CD4-positive, alpha-beta T cell treated with Interleukin-21 for 1 hour (primary cell): ENCODE results near the gene MYL7.
"Not testable (repeated sequence)": the region's sequence is repeated elsewhere in the genome, so short reads cannot be mapped to it uniquely, and the experiment has no call there.

Experiments used
- DNase-seq: peaks from one replicate; pipeline ENCODE4 v3.0.0-alpha.2; 2020

Gene MYL7

DNA sequence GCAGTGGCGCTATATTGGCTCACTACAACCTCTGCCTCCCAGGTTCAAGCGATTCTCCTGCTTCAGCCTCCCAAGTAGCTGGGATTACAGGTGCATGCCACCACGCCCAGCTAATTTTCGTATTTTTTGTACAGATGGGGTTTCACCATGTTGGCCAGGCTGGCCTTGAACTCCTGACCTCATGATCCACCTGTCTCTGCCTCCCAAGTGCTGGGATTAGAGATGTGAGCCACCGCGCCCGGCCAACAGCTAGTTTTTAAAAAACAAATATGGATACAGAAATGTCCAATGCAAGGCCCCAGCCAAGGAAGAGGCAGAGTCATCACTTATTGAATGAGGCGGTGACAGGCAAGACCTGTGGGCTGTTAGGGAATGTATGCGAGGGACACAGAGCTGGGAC is 30.8 kb upstream of the MYL7 start:
- not testable (repeated sequence) for DNase-seq

DNA sequence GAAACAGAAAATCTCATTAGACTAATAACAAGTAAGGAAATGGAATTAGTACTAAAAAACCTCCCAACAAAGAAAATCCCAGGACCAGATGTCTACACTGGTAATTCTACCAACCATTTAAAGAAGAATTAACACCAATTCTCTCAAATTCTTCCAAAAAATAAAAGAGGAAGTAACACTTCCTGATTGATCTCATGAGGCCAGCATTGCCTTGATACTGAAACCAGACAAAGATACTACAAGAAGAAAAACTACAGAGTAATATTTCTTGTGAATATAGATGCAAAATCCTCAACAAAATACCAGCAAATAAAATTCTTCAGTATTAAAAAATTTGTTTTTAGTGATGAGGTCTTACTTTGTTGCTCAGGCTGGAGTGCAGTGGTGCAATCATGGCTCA is 26.8 kb upstream of the MYL7 start:
- no peak for DNase-seq

DNA sequence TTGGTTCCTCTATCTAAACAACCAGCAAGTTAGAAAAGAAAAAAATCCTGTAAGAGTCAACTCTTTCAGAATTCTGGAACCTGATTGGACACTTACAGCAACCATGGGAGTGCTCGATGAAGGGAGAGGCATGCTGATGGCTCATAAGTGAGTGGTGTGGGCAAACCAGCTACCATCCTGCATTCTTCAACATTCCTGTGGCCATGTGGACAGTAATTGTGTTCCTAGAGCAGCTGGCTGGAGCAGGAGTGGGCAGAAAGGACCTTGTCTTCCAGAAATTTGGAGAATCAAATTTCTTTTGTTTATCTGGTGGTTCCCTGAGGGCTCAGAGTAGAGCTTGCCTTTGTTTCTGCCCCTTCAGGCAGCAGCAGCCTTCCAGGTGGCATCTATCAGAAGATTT is 22.5 kb upstream of the MYL7 start:
- DNase-seq: no peak

DNA sequence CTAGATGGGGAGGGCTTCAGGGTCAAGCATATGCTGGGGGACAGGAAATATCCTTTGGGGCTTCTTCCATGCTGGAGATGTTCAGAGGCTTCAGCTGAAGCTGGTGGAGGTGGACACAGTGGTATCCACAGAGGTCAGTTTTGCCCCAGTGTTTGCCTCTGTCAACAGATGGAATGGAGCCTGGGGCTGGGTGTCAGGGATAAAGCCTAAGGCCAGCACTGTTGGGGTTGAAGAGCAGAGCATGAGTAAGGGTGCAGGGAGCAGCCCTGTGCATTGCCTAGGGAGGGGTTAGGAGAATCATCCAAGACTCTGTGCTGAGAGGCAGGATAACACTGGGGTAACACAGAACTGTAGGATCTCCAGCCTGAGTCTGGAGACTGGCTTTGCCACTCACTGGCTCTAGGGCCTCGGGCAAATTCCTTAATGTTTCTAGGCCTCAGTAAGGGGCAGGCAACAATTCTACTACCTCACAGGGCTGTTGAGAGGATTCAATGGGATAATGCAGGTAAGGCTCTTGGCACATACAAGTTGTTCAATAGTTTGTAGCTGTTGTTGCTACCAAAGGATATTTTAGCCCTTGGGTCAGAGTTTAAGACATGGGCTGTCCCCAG is 21.8 kb upstream of the MYL7 start:
- DNase-seq: no peak

DNA sequence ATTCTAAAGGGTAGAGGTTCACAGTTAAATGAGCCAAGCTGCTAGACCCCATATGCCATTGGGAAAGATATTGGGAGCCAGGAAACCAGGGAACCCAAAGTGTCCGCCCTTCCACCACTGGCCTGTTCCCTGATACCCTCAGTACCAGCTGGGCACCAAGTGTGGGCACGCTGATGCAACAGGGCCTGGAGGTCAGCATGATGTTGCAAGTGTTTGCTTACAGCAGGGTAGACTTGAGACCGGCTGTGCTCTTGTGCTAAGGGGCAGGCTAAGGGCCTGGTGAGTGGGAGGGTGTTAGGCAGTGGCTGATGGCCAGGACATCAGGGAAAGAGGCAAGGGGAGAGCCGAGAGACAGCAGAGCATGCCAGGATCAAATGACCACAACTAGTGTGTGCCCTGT is 21.0 kb upstream of the MYL7 start:
- no peak for DNase-seq

DNA sequence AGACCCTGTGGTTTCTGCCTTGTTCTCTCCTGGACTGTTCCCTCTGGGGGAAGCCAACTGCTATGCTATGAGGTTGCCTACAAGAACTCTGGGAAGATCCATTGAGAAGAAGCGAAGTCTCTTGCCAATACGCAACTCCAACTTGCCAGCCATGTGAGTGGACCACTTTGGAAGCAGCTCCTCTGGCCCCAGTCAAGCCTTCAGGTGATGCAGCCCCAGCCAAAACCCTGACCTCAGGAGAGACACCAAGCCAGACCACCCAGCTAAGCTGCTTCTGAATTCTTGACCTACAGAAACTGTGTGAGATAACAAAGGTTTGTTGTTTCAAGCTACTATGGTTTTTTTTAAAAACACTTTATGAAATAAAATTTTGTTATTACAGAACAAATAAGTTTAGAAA is 20.2 kb upstream of the MYL7 start:
- DNase-seq: no peak

GRCh38 chr7:44159824-44160630 is 18.9 kb upstream of the MYL7 start:
- no peak for DNase-seq

- no peak for DNase-seq
Measured at GRCh38 chr7:44158873-44159631, 17.9 kb upstream of the MYL7 start.

DNA sequence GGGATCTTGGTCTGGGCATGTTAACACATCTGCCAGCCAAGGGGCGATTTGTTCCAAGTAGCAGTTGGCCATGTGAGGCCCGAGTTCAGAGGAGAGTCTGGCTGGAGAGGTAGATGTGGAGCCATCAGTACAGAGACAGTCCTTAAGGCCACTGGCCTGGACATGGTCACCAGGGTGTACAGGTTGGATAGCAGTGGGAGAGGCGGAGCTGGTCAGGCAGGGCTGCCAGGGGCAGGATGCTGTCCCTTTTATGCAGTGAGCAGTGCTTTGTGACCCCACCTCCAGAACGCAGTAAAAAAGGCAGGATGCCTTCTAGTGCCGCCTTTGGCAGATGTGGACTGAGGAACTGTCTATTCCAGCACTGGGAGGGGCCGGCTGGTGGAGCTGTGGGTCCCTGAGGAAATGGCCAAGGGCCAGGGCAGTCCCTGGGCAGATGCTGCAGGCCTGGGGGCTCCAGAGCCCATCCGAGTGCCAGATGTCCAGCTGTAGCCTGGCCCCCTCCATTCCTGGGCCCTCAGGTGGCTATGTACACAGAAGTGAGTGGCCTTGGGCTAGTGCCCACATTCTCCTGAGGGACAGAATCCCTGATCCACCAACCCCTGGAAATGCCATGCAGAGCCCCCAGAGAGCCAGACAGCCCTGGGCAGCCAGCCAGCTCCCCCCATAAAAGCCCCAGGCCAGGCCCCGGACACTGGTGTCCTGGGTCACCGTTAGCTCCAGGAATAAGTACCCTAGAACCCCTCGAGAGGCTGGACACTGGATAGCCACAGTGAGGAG is 17.2 kb upstream of the MYL7 start:
- no peak for DNase-seq

- DNase-seq: no peak
Measured at GRCh38 chr7:44157116-44158080, 16.3 kb upstream of the MYL7 start.

DNA sequence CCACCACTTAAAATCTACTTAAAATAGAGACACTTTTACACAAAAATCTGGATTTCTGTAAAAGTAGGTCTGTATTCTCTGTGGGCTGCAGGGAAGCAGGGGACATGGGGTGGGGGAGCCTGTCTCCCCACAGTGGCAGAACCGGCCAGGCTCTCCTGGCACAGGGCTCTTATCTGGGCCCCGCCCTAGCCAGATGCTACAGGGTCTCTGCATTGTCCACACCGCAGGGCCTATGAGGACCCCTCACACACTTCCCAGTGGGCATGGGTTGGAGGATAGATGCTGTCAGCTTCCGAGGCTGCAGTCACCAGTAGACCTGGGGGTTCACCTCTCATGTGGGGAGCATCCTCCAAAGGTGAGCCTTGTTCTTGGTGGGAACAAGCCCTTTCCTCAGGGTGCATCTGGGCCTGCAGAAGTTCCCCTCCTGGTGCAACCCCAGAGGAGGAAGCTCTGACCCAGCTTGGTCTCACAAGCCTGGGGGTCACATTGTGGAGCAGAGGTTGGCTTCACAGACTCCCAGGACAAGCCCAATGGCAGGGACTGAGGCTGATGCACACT is 15.4 kb upstream of the MYL7 start:
- DNase-seq: no peak

- DNase-seq: no peak
Measured at GRCh38 chr7:44155191-44156185, 14.4 kb upstream of the MYL7 start.

DNA sequence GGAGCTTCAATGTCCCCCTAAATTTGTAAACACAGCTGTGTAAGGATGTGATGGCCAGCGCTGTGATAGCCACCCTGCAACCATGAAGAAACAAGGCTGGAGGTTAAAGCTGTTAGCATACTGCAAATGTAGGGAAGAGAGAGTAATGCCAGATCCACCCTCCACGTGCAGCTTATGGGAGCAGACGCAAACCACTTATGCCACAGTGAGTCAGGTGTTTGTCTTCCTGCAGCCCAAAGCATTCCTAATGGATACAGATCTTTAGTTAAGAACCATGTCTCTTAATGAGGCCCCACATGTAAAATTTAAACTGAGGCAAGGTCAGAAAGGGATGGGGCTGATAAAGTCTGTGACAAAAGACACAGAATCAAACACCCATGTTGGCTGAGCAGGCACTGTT is 13.6 kb upstream of the MYL7 start:
- no peak for DNase-seq

DNA sequence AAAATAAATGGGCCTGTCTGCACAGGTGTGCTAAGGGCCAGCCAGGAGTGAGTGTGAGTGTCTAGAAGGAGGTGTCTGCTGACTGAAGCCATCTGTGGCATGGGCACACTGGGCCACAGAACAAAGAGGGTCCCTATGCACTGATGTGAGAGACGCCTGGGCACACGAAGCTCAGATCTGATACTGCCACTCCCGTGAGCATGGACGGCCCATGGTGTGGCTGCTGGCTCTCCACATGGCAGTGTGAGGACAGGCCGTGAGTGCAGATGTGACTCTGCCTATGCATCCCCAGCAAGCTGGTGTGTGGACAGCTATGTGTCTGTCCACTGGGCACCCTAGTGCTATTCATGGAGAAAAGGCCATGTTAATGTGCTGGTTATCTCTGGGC is 12.8 kb upstream of the MYL7 start:
- no peak for DNase-seq

- no peak for DNase-seq
Measured at GRCh38 chr7:44152971-44153947, 12.1 kb upstream of the MYL7 start.

GRCh38 chr7:44151956-44152355 is 10.8 kb upstream of the MYL7 start:
- DNase-seq: no peak

DNA sequence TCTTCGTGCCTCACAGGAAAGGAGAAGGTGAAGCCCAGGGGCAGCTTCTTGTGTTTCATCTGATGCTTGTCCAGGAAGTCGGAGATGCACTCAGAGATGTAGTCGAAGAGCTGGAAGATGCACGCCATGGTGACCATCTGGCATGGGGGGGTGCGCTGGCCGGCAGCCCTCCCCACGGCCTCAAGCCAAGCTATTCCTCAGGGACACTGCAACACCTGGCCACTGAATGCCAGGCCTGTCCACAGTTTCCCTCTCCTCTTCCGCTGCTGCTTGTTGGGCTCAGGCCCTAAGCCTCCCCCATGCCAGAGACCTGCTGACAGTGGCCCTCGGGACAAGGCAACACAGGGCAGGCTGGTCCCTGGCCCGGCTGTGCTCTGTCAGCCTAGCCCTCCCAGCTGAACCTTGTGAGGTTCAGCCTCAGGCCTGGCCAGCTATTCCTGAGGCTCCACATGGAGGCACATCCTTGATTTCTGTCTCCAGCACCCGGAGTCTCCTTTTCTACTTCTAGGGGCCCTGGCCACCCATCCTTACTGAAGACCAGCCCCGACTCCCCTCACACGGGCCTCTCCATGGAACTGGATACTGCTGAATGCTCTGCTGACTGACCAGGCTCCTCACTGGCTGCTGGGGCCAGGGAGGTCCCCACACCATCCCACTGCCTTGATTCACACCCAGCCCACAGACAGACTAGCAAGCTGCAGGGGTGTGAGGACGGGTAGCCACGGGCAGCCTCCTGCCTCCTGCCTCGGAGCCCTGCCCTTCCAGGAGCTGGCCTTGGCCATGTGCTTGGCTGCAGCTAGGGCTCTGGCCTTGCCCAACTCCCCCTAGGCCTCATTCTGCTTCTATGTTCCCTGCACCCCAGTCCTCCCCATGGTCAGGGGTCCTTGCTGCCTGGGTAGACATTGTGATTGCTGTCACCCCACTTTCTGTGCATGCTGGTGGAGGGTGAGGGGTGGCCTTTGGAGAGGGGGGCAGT is 10.1 kb upstream of the MYL7 start:
- no peak for DNase-seq

DNA sequence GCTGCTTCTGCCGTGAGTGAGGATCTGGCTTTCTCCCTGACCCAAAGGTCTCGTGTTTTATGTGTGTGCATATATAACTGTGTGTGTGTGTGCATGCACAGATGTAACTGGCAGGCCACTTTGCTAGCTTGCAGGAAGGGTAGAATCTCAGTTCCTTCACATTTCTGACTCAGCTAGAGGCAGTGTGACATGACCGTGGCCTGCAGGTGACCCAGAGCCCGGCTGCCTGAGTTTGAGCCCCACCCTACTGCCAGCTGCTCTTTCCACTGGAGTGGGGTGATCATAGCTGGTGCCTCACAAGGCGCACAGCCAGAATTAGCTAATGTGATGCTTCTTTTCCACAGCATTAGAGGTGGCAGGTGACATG is 9.3 kb upstream of the MYL7 start:
- DNase-seq: no peak
